Measurements from ENCODE around the gene ELAVL1. TPM values are rescaled to one million over a fixed set of nuclear protein-coding genes. Genes with fewer than 3 reads are reported as not detected.
A peak's percentile ranks its signal among the peaks of the same experiment; 100 is the strongest.

ELAVL1 gene
- total RNA-seq, 1 donor from 2014 or later: 53.3 TPM

DNA sequence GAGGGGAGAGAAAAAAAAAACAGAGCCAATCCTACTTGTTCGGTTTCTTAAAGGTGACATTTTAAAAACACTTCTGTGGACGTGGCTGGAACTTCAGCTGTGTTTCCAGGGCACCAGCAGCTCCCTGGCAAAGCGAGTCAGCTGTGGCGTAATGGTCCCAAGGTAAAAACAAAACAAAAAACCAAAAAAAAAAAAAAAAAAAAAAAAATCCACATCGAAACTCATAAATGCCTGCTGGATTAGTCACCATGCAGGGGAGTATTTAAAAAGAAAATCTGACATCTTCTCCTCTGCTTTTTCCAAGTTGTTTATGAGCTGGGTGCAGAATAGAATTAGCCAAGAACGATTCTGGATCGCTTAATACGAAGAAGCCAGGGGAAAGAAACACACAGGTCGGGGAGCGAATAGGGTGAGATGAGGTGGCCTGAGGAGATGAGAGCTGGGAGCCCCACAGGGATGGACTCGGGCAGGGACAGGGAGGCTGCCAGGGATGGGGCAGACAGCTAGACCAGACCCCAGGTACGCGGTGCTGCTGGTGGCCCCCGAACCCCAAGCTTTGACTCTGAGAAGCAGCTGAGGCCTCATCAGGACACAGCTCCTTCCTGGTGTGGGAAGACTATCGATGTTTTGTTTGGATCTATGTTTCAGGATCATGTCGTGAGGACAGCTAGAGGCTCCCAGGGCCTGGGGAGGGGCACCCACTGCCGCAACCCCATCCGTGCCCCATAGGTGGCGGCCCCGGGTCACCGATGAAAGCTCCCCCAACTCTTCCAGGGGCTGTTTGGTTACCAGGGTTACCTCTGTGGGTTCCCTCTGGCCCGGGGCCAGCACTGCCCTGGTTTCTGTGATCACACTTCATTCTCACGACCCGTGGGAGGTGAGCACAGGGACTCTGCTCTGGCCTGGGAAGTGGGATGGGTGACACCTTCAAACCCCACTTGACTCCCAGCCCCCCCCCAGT is 76.4 kb downstream of the ELAVL1 start:
- DNase-seq (peak; percentile 64), ATAC-seq (no peak)
- intact Hi-C loops (cut with micrococcal nuclease): no loop called here

DNA sequence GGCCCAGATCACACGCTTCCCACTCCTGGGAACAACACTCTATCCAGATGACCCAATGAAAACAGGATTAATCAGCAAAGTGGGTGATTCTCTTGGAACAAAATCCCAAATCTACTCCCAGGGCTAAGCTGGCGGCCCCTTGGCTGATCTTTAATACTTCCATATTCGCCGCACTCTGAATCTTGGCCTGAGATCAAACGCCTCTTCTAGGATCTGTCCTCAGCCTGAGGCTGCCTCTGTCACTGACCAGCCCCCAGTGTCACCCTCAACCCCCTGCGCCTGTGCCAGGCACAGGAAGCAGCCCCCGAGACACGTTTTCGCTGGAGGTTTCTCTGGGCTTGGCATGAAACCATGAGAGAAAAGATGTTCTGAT is 77.1 kb downstream of the ELAVL1 start:
- intact Hi-C loops (cut with micrococcal nuclease): no loop called here
- DNase-seq (peak; percentile 33), ATAC-seq (peak; percentile 31)

DNA sequence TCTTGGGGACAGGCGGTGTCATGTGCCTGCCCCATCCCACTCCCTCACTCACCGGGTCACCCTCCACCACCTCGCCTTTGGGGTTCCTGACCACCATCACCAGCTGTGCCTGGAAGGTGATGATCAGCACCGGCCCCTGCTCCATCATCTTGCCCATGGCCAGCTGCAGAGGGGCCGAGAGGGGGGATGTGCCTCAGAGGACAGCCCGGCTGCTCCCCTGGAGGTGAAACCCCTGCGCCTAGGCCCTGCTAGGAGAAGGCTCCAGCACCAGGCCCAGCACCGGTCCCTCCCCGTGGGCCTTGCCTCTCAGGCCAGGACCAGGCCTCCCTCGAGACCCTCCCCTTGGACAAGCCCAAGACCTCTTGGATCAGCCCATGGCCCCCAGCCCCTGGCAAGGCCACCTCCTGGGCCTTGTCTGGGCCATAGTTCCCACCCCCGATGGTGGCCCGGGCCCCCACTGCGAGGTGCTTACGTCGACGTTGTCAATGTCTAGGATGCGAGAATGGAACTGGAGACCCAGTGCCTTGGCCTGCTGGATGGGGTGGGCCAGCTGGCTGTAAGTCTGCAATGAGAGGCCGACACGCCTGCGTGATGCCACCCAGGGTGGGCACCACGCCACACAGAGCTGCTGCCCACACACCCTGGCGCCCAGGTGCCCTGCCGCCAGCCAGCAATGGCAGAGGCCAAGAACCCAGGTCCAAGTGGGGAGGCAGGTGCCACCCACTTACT is 77.7 kb downstream of the ELAVL1 start:
- DNase-seq (peak; percentile 55), ATAC-seq (peak; percentile 25)
- intact Hi-C loops (cut with micrococcal nuclease): no loop called here

DNA sequence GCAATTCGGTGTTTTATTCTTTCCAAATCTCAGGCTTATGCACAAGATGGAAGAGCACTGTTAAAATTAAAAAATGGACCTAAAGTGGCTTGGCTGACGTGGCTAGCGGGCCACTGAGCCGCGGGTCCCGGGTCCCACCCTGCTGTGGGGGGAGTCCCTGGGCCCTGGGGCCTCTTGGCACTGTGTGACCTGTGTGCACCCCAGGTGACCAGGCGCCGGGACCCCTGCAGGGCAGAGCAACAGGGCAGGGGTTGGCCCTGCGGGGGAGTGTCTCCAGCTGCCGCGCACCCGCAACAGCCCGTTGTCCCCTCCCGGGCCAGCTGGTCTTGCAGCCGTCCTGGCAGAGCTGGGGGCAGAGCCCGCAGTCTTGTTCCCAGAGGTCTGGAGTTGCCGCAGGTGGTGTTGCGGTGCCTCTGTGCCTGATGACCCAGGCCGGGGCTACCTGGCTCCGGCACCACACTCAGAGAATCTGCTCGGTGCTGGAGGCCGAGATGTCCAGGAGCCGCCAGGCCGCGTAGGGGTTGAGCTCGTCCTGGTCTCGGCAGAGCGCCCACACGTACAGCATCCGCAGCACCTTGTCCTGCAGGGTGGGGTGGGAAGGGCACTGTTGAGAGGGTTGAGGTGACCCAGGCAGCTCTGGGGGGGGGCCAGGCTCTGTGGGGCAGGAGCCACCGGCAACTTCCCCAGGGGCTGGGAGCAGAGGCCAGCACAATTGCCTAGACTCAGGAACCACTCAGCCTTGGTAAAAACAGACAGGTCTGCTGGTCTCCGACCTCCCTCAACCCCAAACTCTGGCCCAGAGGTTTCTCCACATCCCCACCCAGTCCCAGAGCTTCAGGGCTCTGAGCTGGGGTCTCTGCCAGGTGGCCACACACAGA is 78.5 kb downstream of the ELAVL1 start:
- intact Hi-C loops (cut with micrococcal nuclease): no loop called here
- peak; percentile 2 for ATAC-seq

DNA sequence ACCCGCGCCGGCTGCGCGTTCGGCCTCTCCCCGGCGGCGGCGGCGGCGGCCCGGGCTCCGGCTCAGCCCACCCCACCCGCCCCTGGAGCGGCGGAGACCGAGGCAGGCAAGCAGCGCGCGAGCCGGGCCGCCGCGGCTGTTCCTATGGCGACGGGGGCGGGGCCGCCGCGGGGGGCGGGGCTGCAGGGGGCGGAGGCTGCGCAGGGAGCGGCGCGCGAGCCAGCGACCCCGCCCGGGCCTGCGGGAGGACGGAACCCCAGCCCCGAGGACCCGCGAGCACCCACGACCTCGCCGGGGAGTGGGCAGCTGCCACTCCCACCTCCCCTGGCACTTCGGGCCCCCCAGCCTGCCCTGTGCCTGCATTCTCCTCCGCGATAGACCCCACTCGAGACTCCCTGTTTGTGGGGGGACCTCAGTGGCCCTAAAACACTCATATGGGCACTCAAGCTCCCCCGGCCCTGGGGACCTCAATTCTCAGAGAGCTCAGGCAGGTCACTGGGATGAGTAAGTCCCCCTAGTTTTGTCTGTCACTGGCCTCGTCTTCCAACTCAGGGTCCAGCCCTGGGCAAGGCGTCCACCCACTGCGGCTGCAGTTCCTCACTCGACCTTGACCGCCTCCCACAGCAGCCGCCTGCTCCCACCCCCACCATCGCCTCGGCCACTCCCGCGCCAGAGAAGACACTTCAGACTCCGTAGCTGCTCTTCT is 79.3 kb downstream of the ELAVL1 start, which contains the start of gene CTXN1:
Gene CTXN1 (minus strand): TSS at position 115 of the 706 bp plus-strand sequence. CDS start 597 bp downstream, outside the sequence.
- intact Hi-C loops (cut with micrococcal nuclease): no loop called here
- DNase-seq (peak; percentile 85), ATAC-seq (peak; percentile 46)

More for the DNA sequence above, 78.5 kb downstream of the ELAVL1 start:
- DNase-seq: peak; percentile 31

DNA sequence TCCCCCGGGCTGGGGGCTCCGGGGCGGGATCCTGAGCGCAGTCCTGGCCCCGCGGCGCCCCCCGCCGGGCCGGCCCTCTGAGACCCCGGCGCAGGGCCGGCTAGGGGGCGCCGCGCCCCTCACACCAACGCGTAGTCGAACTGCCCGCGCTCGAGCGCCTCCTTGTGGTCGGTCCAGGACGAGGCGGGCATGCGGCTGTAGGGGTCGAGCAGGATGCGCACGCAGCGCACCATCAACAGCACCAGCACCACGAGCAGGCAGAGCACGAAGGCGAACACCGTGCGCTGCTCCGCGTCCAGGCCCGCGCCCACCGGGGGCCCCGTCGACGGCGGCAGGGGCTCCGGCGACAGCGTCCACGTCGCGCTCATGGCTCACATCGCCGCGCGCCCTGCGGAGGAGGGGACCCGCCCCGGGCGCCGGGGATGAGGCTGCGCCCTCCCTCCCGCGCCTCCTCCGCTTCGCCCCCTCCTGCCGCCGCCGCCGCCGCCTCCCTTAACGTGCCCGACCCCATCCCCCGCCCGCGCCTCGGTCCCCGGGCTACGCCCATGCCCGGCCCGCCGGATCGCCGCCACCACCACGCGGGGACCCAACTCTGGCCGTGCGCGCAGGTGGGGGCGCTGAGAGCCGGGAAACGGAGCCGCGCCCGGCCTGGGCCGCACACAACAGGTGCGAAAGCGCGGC is 80.1 kb downstream of the ELAVL1 start:
- intact Hi-C loops (cut with micrococcal nuclease): no loop called here
- ATAC-seq (no peak), DNase-seq (peak; percentile 81)

DNA sequence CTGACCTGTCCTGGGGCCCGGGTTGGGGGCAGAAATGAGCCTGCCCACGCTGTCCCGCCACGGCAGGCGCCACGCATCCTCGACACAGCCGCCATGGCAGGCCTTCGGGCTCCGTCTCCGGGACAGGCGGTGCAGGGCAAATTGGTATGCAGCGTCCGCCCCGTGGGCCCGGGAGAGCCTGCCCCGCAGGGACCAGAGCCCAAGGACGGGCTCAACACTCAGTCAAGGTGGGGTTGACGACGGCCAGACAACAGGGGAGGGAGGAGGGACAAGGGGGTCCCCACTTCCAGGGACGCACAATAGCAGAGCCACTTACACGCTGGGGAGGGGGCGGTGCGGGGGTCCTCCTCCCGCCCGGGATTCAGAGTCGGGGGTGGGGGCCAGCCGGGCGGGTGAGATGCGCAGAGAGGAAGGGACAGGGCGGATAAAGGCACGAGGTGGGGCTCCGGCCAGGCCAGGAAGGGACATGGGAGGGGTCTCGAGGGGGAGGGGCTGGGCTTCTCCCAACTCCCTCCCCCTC is 80.7 kb downstream of the ELAVL1 start:
- intact Hi-C loops (cut with micrococcal nuclease): no loop called here
- no peak for DNase-seq
- no peak for ATAC-seq

DNA sequence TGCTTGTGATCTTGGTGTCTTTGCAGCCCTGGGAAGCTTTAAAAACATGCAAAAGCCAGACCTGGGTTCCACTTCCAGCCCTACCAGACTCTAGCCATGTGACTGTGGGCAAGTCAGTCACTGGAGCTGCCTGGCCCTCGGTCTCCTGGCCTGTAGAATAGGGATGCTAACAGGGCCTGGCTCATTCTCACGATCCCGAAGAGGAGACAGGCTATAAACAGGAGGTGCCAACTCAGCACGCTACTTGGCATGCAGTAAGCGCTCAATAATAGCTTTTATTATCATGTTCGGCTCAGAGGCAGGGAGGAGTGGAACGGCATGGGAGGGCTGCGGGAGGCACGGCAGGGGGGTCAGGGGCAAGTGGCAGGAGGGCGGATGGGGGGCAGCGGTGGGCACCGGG is 81.2 kb downstream of the ELAVL1 start:
- intact Hi-C loops (cut with micrococcal nuclease): no loop called here
- ATAC-seq: no peak
- DNase-seq: no peak

DNA sequence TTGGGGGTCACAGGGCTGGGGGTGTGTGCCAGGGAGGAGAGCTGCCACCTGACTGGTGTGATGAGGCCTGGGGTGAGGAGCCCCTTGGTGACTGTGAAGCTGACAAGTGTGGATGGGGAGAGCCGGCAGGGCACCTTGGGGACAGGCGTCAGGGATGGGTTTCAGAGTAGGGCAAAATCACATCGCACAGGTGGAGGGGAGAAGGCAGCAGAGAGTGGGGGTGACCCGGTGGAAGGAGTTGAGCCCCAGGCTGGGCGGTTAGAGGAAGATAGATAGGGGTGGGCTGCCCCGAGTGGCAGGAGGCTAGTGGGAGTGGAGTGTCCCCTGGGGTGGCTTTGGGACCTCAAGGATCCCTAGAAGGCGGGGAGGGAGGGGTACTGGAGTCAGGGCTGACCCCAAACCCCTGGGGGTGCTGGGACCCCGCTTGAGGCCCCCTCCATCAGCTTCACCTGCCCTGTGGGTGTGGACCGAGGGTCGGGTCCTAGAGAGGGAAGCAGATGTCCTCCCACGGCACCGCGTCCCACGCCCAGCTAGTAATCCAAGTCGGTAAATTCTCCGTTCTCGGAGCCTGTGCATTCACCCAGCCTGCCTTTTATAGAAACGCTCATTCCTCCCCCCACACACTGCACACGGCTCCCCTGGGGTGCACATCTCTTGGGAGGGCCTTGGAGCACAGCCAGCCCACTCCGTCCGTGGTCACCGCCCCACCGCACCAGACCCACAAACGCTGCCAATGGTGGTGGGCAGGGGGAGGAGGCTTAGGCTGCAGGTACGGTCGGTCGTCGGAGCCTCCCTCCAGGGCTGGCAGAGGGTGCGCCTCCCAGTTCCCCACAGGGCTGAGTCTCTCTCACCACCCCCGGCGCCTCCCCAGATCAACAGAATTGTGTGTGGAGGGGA is 81.9 kb downstream of the ELAVL1 start:
- DNase-seq (no peak), ATAC-seq (no peak)
- intact Hi-C loops (cut with micrococcal nuclease): no loop called here

DNA sequence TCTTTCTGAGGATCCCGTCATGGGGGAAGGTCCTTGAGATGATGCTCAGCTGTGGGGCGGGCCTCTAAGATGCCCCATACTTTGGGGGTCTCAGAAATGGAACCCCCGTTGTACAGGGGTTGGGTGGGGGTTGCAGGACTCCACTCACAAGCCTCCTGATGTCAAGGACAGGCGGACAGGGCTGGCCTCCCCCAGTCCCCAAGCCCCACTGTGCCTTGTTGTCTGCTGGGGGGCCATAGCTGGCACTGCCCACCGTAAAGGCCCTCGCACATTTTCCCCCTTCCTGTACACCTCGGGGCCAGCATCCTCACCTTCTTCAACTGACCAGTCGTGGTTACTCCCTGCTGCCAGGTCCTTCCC is 82.6 kb downstream of the ELAVL1 start:
- DNase-seq: no peak
- no peak for ATAC-seq
- intact Hi-C loops (cut with micrococcal nuclease): no loop called here

DNA sequence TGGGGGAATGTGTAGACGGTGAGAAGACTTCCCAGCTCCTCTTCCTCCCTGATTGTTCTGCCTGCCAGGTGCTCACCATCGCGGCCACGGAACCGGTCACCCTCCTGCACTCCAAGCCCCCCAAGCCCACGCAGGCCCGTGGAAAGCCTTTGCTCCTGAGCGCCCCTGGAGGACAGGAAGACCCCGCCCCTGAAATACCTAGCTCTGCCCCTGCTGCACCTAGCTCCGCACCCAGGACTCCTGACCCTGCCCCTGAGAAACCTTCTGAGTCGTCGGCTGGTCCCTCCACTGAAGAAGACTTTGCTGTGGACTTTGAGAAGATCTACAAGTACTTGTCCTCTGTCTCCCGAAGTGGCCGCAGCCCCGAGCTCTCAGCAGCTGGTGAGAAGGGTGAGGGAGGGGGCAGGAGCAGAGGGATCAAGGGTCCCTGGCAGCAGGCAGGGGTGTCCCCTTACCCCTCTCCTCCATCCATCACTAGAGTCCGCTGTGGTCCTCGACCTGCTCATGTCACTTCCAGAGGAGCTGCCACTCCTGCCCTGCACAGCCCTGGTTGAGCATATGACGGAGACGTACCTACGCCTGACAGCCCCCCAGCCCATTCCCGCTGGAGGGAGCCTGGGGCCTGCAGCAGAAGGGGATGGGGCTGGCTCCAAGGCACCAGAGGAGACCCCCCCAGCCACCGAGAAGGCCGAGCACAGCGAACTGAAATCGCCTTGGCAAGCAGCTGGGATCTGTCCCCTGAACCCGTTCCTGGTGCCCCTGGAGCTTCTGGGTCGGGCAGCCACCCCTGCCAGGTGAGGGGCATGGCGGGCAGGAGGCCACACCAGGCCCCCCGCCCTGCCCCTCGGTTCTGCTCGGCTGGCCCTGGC is 83.2 kb downstream of the ELAVL1 start:
- intact Hi-C loops (cut with micrococcal nuclease): no loop called here
- ATAC-seq (no peak), DNase-seq (no peak)

DNA sequence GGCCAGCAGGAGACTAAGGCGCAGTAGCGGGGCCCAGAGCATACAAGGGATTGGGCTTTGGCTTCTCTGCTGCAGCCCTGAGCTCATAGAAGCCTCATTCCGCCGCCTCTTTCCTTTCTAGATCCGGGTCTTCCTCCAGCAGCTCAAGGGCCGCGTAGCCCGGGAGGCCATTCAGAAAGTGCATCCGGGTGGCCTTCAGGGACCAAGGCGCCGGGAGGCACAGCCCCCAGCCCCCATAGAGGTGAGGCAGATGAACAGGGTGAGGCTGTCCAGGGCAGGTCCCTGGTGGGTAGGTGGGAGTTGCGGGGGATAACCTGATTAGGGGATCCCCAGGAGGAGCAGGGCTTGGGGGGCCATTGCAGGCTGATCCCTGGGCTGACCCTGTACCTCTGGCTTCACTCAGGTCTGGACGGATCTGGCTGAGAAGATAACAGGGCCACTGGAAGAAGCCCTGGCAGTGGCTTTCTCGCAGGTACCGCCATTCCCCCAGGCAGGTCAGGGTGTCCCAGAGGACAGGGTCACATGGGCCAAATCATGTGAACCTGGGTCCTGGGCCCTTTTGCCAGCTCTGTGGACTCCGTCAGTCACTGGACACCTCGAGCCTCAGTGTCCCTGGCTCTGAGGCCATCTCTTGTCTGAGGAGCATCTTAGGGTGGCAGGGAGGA is 84.0 kb downstream of the ELAVL1 start:
- intact Hi-C loops (cut with micrococcal nuclease): no loop called here
- no peak for ATAC-seq
- DNase-seq: no peak

DNA sequence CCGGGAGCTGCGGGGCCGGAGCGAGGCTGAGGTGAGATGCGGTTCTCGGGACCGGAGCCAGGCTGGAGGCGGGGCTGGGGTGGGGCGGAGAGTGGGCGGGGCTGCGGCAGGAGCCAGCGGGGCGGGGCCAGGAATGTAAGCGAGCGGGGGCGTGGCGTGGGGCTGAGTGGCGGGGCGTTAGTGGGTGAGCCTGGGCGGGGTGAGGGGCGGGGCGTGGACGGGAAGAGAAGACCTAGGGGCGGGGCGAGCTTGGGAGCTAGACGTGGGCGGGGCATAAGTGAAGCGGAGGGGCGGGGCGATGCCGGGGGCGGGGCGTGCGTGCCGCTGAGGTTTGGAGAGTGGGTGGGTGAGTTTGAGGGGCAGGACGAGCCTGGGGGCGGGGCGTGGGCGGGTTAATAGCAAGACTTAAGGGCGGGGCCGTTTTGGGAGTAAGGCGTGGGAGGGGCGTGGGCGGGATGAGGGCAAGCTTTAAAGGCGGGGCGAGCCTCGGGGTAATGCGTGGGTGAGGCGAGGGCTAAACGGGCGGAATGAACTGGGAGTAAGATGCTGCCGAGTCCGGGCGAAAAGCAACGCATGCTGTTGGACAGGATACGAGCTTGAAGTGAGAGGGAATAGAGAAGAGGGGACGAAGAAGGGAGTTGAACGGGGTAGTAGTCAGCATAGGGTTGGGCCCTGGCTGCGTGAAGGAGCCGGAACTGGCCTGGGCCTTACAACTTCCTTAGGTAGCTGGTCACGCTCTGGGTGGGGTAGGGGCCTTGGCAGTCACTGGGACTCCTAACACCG is 84.7 kb downstream of the ELAVL1 start:
- ATAC-seq: peak; percentile 84

DNA sequence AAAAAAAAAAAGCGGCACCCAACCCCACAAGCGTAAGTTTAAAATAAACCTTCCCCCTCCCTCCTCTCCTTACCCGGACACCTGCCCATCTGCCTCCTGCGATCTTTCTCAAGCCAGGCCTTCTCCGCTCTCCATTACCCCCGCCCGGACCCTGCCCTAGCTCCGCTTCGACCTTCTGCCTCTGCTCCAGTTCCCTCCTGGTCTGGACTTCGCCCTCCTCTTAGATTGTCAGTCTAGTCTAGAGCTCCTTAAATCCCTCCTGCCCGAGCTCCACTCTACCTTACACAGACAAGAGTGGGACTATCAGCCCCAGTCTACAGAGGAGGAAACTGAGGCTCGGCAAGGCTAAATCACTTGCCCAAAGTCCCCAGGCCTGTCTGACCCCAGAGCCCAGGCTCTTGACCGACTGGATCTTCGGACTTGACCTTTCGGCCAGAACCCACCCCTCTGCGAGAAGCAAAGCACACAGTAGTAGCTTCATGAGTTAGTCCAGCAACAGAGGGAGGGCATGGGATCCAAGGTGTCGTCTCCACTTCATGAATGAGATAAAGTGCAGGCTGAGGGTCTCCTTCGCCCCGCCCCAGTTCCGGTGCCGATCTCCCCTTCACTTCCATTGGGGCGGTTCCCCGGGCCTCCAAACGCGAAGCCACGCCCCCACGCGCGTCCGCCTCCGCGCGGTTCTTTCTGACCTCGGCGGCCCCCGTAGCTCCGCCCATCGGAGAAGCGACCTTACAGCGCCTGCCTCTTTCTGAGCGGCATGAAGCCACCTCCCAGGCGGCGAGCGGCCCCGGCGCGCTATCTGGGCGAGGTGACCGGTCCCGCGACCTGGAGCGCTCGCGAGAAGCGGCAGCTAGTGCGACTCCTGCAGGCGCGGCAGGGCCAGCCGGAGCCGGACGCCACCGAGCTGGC is 85.6 kb downstream of the ELAVL1 start, which contains the start of gene SNAPC2:
Gene SNAPC2 (plus strand): TSS at position 729 of the 909 bp plus-strand sequence. CDS start 29 bp downstream, at position 758.
- ATAC-seq (peak; percentile 72), DNase-seq (peak; percentile 99)
- intact Hi-C loops (cut with micrococcal nuclease): no loop called here

More for the DNA sequence above, 84.7 kb downstream of the ELAVL1 start:
- intact Hi-C loops (cut with micrococcal nuclease): no loop called here
- peak; percentile 100 for DNase-seq
